Erythroblast (primary cell): ENCODE measurements around the gene ZNF732.

Experiments
- GATA1 ChIP-seq: IDR thresholded peaks from 2 replicates; pipeline ENCODE4 v1.6.1; 2011; ENCODE audit warnings: low read depth, mild to moderate bottlenecking, control low read depth, low read length, moderate library complexity
- POLR2A ChIP-seq: IDR thresholded peaks from 2 replicates; pipeline ENCODE4 v1.6.1; 2011; ENCODE audit warnings: mild to moderate bottlenecking, low read length

GRCh38 chr4:234178-234577 lies 71.1 kb downstream of the ZNF732 start:
- TF ChIP-seq POLR2A = no peak
- no peak for TF ChIP-seq GATA1
